Neural progenitor cell (in vitro differentiated cells): ENCODE data around the gene ANKRD42. TPM values are rescaled to one million over a fixed set of nuclear protein-coding genes. Genes with fewer than 3 reads are reported as not detected.
A peak's percentile ranks its signal among the peaks of the same experiment; 100 is the strongest.

Source experiments
- DNase-seq: peaks from one replicate; pipeline ENCODE4 v3.0.0-alpha.2; 2016; ENCODE audit warnings: low spot score
- H2AFZ ChIP-seq: fragments of 200-600 bp; sonication (generic); replicated peaks from 2 replicates; pipeline ENCODE4 v1.6.1; 2016; ENCODE audit warnings: antibody characterized with exemption
- H3F3A ChIP-seq: fragments of 200-600 bp; sonication (generic); 2 replicates; pipeline ENCODE4 v1.6.1; 2016; ENCODE audit warnings: antibody characterized with exemption, low read depth
- H3K27ac ChIP-seq: fragments of 200-600 bp; sonication (generic); 2 replicates; pipeline ENCODE4 v1.5.1; 2016; ENCODE audit warnings: mild to moderate bottlenecking
- H3K27me3 ChIP-seq: fragments of 200-600 bp; sonication (generic); 2 replicates; pipeline ENCODE4 v1.6.1; 2016; ENCODE audit warnings: mild to moderate bottlenecking, moderate library complexity
- H3K36me3 ChIP-seq: fragments of 200-600 bp; sonication (generic); 2 replicates; pipeline ENCODE4 v1.5.1; 2016
- H3K4me1 ChIP-seq: fragments of 200-600 bp; sonication (generic); 2 replicates; pipeline ENCODE4 v1.6.1; 2016; ENCODE audit warnings: mixed run types
- H3K4me2 ChIP-seq: fragments of 200-600 bp; sonication (generic); 2 replicates; pipeline ENCODE4 v1.6.1; 2016
- H3K4me3 ChIP-seq: fragments of 200-600 bp; sonication (generic); 2 replicates; pipeline ENCODE4 v1.5.1; 2016
- H3K79me2 ChIP-seq: fragments of 200-600 bp; sonication (generic); 2 replicates; pipeline ENCODE4 v1.6.1; 2016; ENCODE audit warnings: low read depth
- H3K9ac ChIP-seq: fragments of 200-600 bp; sonication (generic); 2 replicates; pipeline ENCODE4 v1.6.1; 2016
- H3K9me3 ChIP-seq: fragments of 200-600 bp; sonication (generic); 2 replicates; pipeline ENCODE4 v1.5.1; 2016; ENCODE audit warnings: low read depth
- H4K20me1 ChIP-seq: fragments of 200-600 bp; sonication (generic); 2 replicates; pipeline ENCODE4 v1.6.1; 2016; ENCODE audit warnings: low read depth
- H3K27ac Mint-ChIP-seq: 3 replicates; pipeline ENCODE4 v1.8.0; 2021; ENCODE audit warnings: mixed read lengths
- H3K27me3 Mint-ChIP-seq: 2 replicates; pipeline ENCODE4 v1.8.0; 2022; ENCODE audit warnings: low read depth, mild to moderate bottlenecking, inconsistent platforms, moderate library complexity, mixed read lengths; ENCODE audit not compliant: insufficient read depth
- H3K36me3 Mint-ChIP-seq: 3 replicates; pipeline ENCODE4 v1.8.0; 2021; ENCODE audit warnings: mixed read lengths
- H3K4me1 Mint-ChIP-seq: 3 replicates; pipeline ENCODE4 v1.8.0; 2021; ENCODE audit warnings: mixed read lengths
- H3K4me3 Mint-ChIP-seq: 3 replicates; pipeline ENCODE4 v1.8.0; 2021; ENCODE audit warnings: mild to moderate bottlenecking, moderate library complexity, mixed read lengths
- H3K9me3 Mint-ChIP-seq: 3 replicates; pipeline ENCODE4 v1.8.0; 2020; ENCODE audit warnings: mixed read lengths
- EZH2 ChIP-seq: fragments of 200-600 bp; sonication (generic); IDR thresholded peaks from 2 replicates; pipeline ENCODE4 v1.6.1; 2017; ENCODE audit warnings: antibody characterized with exemption, mild to moderate bottlenecking, moderate library complexity
- EZH2phosphoT487 ChIP-seq: fragments of 200-600 bp; sonication (generic); IDR thresholded peaks from 2 replicates; pipeline ENCODE4 v1.6.1; 2017; ENCODE audit warnings: antibody characterized with exemption
- total RNA-seq: library from RNA; depleted of rRNA; stranded (reverse); fragments of >200 nt; gene quantifications from 2 replicates; pipeline ENCODE4 v1.2.3, GENCODE V29; 2015; ENCODE audit warnings: low replicate concordance
- TF ChIP-seq, protein P1 (sequence below): fragments of 200-600 bp; sonication (generic); IDR thresholded peaks from 2 replicates; pipeline ENCODE4 v1.5.1; 2017; ENCODE audit warnings: antibody characterized with exemption, mild to moderate bottlenecking

Gene ANKRD42
- total RNA-seq, 1 donor from 2014 or later: 4.4 TPM

DNA sequence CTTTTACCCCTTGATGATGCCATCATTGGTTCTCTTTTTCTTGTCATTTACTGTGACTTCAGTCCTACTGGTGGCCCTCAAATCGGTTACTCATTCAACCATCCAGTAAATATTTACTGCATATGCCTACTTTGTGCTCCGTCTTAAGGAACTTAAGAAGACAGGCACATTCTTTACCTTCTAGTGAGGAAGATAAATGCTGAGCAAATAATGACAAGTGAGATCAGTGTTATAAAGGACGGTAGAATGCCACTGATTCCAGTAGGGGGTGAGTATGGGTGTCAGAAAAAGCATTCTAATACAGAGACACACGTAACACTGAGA, 1.6 kb downstream of the ANKRD42 start:
- TF ChIP-seq, protein P1, sequence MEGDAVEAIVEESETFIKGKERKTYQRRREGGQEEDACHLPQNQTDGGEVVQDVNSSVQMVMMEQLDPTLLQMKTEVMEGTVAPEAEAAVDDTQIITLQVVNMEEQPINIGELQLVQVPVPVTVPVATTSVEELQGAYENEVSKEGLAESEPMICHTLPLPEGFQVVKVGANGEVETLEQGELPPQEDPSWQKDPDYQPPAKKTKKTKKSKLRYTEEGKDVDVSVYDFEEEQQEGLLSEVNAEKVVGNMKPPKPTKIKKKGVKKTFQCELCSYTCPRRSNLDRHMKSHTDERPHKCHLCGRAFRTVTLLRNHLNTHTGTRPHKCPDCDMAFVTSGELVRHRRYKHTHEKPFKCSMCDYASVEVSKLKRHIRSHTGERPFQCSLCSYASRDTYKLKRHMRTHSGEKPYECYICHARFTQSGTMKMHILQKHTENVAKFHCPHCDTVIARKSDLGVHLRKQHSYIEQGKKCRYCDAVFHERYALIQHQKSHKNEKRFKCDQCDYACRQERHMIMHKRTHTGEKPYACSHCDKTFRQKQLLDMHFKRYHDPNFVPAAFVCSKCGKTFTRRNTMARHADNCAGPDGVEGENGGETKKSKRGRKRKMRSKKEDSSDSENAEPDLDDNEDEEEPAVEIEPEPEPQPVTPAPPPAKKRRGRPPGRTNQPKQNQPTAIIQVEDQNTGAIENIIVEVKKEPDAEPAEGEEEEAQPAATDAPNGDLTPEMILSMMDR: no peak
- no peak for TF ChIP-seq EZH2phosphoT487
- no peak for TF ChIP-seq EZH2
- peaks cover 7% of the 10 kb centered on the region for H3K36me3 Mint-ChIP-seq
- H3K27me3 Mint-ChIP-seq: peaks cover 2% of the 10 kb centered on the region
- Histone ChIP-seq H3K27ac (no peak overlapping the region), H3K4me2 (peak overlapping the region; percentile 91), H3K9ac (peak overlapping the region; percentile 2), H3K4me3 (peak overlapping the region; percentile 71), H3K36me3 (no peaks in the 10 kb centered on the region), H3K9me3 (no peaks in the 10 kb centered on the region), H4K20me1 (no peaks in the 10 kb centered on the region), H2AFZ (no peak overlapping the region), H3K4me1 (peaks cover 9% of the 10 kb centered on the region), H3K79me2 (peaks cover 23% of the 10 kb centered on the region), H3F3A (peaks cover 17% of the 10 kb centered on the region), H3K27me3 (peaks cover 15% of the 10 kb centered on the region)
- H3K4me3 Mint-ChIP-seq: peak overlapping the region; percentile 99
- no peak for DNase-seq
- H3K9me3 Mint-ChIP-seq: no peaks in the 10 kb centered on the region
- no peak overlapping the region for H3K27ac Mint-ChIP-seq
- peaks cover 24% of the 10 kb centered on the region for H3K4me1 Mint-ChIP-seq

GRCh38 chr11:83195649-83196048, 2.1 kb downstream of the ANKRD42 start:
- H3K4me1 Mint-ChIP-seq: peaks cover 24% of the 10 kb centered on the region
- Histone ChIP-seq H3K27ac (no peak overlapping the region), H4K20me1 (no peaks in the 10 kb centered on the region), H2AFZ (no peak overlapping the region), H3K4me1 (peaks cover 9% of the 10 kb centered on the region), H3K79me2 (peaks cover 23% of the 10 kb centered on the region), H3K4me2 (no peak overlapping the region), H3K4me3 (no peak overlapping the region), H3K9me3 (no peaks in the 10 kb centered on the region), H3K27me3 (peaks cover 15% of the 10 kb centered on the region), H3K9ac (no peak overlapping the region), H3F3A (peaks cover 13% of the 10 kb centered on the region), H3K36me3 (no peaks in the 10 kb centered on the region)
- H3K36me3 Mint-ChIP-seq: peaks cover 5% of the 10 kb centered on the region
- no peak overlapping the region for H3K27ac Mint-ChIP-seq
- no peak for DNase-seq
- peaks cover 2% of the 10 kb centered on the region for H3K27me3 Mint-ChIP-seq
- TF ChIP-seq EZH2: no peak
- TF ChIP-seq, protein P1: no peak
- TF ChIP-seq EZH2phosphoT487: no peak
- H3K9me3 Mint-ChIP-seq: no peaks in the 10 kb centered on the region
- H3K4me3 Mint-ChIP-seq: peak overlapping the region; percentile 46

GRCh38 chr11:83200035-83200434, 6.5 kb downstream of the ANKRD42 start:
- Histone ChIP-seq H3F3A (no peaks in the 10 kb centered on the region), H3K27ac (no peak overlapping the region), H2AFZ (no peak overlapping the region), H3K4me2 (no peak overlapping the region), H4K20me1 (no peaks in the 10 kb centered on the region), H3K9me3 (no peaks in the 10 kb centered on the region), H3K4me1 (peaks cover 1% of the 10 kb centered on the region), H3K4me3 (no peak overlapping the region), H3K9ac (no peak overlapping the region), H3K36me3 (no peaks in the 10 kb centered on the region), H3K27me3 (peaks cover 7% of the 10 kb centered on the region), H3K79me2 (no peaks in the 10 kb centered on the region)
- H3K36me3 Mint-ChIP-seq: peaks cover 2% of the 10 kb centered on the region
- peaks cover 11% of the 10 kb centered on the region for H3K4me1 Mint-ChIP-seq
- H3K27me3 Mint-ChIP-seq: no peaks in the 10 kb centered on the region
- TF ChIP-seq, protein P1: no peak
- no peak for TF ChIP-seq EZH2phosphoT487
- no peak for TF ChIP-seq EZH2
- H3K27ac Mint-ChIP-seq: no peak overlapping the region
- no peaks in the 10 kb centered on the region for H3K9me3 Mint-ChIP-seq
- DNase-seq: no peak
- H3K4me3 Mint-ChIP-seq: no peak overlapping the region
